SK-N-DZ (cell line): ENCODE results near the gene OTOL1.

Experiments used
- DNase-seq: peaks from one replicate; pipeline ENCODE4 v3.0.0-alpha.2; 2015; ENCODE audit warnings: low spot score

OTOL1 gene

DNA sequence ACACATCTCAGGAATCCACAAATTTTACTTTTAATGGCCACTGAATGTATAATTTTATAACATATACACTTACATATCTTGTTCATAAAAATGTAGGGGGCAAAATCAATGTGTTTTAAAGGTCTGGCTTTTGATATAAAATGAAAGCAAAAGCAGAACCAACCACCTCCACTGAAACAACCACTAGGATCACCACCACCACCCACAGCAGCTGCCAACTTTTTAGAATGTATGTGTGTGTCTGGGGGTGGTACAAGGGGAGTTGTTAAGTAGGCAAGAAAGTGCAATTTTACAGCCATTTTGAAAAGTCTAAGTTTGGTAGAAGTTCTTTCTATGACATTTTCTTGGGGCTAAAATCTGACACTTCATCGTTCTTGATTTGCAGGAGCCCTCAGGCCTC lies 44.0 kb downstream of the OTOL1 start:
- no peak for DNase-seq

DNA sequence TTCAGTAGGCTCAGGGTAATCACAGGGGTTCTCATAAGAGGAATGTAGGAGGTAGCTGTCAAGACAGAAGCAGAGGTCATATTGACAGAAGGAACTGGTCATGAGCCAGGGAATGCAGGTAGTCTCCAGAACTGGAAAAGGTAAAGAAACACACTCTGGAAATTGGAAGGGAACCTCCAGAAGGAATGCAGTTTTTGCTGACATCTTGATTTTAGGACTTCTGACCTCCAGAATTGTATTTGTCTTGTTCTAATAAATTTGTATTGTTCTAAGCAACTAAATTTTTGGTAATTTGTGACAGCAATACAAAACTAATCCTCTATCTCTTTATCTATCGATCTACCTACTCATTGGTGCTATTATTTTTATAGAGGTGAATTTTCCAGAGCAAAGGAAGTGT lies 49.2 kb downstream of the OTOL1 start:
- DNase-seq: no peak

DNA sequence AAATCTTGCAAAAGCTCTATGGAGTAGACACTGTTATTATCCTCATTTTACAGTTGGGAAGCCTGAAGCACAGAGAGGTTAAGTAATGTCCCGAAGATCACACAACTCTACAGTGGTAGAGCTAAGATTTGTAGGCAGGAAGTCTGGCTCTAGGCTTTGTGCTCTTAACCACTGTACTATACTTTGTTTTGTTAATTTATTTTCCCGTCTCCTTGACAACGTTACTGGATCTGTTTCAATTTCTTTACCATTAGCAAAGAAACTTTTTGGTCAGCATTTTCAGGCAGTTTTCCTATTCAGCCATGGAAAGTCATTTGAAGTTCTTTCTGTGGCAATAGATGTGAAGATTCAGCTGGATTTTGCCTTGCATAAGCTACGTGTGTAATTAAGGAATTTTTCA lies 51.7 kb downstream of the OTOL1 start:
- DNase-seq: no peak

DNA sequence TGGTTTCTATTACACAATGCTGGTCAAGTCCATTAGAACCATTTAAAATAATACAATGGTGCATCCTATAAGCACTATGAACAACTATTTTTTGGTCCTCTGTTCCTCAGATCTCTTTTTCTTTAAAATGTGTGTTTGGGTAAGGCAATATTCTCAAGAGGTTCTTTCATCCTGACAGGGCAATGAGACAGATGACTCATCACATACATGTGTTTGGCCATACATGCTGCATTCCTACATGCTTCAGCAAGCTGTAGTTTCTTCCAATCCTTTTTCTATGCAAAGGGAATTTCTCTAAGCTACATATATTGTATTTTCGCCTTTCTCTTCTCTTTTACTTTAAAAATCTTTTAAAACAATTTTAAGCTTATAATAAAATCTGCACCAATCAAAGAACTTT lies 52.7 kb downstream of the OTOL1 start:
- no peak for DNase-seq

DNA sequence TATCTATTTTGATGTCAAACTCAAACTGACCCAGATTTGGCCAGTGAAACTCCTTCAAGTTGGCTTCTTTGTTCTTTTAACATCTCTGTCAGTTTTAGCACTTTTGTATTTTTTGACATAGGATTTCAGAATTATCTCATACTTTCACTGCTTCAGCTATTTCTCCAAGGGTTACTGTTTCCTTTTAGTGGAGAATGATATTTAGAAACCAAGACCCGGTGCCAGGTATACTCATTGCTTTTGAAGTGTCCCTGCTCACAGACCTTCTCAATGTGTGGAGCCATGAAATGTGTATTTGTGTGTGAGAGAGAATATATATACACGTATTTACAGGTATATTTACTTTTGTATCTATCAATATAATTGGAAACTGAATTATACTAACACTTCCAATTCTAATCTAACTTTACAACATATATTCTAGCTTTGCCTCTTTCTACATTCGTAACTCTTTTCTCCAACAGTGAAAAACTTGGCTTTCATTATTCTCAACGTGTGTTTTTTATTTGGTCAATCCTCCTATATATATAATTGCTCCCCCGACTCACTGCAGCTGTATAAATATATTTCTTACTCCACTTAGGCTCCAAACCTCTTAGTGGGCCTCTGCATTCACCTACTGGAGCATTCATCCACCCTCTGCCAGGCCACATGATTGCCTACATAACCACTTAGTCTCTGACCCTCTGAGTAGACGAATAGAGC lies 54.0 kb downstream of the OTOL1 start:
- no peak for DNase-seq

DNA sequence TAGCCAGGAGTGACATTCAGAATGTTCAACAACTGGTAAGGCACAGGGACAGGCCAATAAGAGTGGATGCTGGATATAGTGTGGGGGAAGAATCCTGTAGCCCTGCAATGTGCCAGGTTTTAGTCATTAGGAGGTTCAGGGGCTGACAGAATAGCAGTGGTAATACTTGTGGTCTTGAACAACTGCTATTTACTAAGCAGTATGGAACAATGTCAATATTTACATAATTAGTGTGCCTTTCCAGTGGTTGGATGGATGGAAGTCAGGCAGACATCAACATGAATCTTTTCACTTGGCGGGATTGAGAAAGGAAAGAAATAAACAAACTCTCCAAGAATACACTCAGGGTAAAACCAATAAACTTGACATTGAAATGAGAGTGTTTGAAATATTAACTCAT lies 55.1 kb downstream of the OTOL1 start:
- DNase-seq: no peak

DNA sequence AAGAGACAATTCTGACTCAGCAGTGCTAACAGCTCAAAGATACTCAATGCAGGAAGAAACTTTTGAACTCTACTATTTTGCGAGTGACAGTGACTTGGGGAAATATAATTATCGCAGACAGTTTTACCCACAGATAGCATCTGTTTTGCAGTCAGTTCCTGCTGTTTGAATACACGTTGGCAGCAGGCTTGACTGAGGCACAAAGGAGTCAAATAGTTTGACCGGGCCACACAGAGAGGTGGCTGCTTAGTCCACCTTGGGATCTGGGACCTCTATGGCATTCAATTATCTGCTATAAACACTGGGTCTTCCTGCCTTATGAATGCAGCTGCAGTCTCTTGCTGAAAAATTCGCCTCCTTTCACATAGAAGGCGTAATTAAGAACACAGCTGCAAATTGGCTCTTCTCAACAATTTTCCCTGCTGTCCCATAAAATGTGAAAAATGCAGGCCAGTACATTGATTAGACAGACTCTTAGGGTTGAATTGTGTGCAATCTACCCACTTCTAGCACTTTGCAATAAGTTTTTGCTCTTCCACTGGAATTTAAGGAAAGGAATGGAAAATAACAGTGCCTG lies 56.5 kb downstream of the OTOL1 start:
- DNase-seq: peak; percentile 19
